Astrocyte (in vitro differentiated cells and primary cell): ENCODE measurements around the gene CEP97. TPM values are rescaled to one million over a fixed set of nuclear protein-coding genes. Genes with fewer than 3 reads are reported as not detected.

Experiments
- DNase-seq: peaks from one replicate; pipeline ENCODE4 v3.0.0-alpha.2; 2010; ENCODE audit warnings: low read depth
- FAIRE-seq: peaks from 2 replicates; lab custom pipeline; 2011; peaks lifted over from hg19 to GRCh38; lab: Jason Lieb, UNC
- H2AFZ ChIP-seq: 2 replicates; pipeline ENCODE4 v1.6.0; 2012; ENCODE audit warnings: low read depth, low read length, inconsistent platforms
- H3K27ac ChIP-seq: 2 replicates; pipeline ENCODE4 v1.5.1; 2011; ENCODE audit warnings: low read depth, low read length, inconsistent platforms
- H3K27me3 ChIP-seq: 2 replicates; pipeline ENCODE4 v1.6.0; 2011; ENCODE audit warnings: low read length, inconsistent platforms; ENCODE audit not compliant: insufficient read depth
- H3K36me3 ChIP-seq: 2 replicates; pipeline ENCODE4 v1.5.1; 2011; ENCODE audit warnings: low read length, inconsistent platforms; ENCODE audit not compliant: insufficient read depth
- H3K4me1 ChIP-seq: 2 replicates; pipeline ENCODE4 v1.5.1; 2011; ENCODE audit warnings: low read length, inconsistent platforms; ENCODE audit not compliant: insufficient read depth
- H3K4me2 ChIP-seq: 2 replicates; pipeline ENCODE4 v1.6.0; 2012; ENCODE audit warnings: low read length, inconsistent platforms
- H3K4me3 ChIP-seq: 2 replicates; pipeline ENCODE4 v1.5.1; 2011; ENCODE audit warnings: low read depth, mild to moderate bottlenecking, low read length, inconsistent platforms; ENCODE audit not compliant: insufficient read depth
- H3K79me2 ChIP-seq: 2 replicates; pipeline ENCODE4 v1.6.0; 2012; ENCODE audit warnings: mild to moderate bottlenecking, low read length, inconsistent platforms; ENCODE audit not compliant: insufficient read depth
- H3K9ac ChIP-seq: 2 replicates; pipeline ENCODE4 v1.6.0; 2012; ENCODE audit warnings: mild to moderate bottlenecking, low read length, inconsistent platforms
- H3K9me3 ChIP-seq: 2 replicates; pipeline ENCODE4 v1.5.1; 2012; ENCODE audit warnings: low read depth, mild to moderate bottlenecking, low read length, inconsistent platforms; ENCODE audit not compliant: insufficient read depth
- H4K20me1 ChIP-seq: 2 replicates; pipeline ENCODE4 v1.6.0; 2012; ENCODE audit warnings: low read length, inconsistent platforms; ENCODE audit not compliant: insufficient read depth
- H3K27ac Mint-ChIP-seq: one replicate; pipeline ENCODE4 v1.8.0; 2021; ENCODE audit warnings: mild to moderate bottlenecking, mixed read lengths; ENCODE audit not compliant: unreplicated experiment
- H3K27me3 Mint-ChIP-seq: one replicate; pipeline ENCODE4 v1.8.0; 2021; ENCODE audit warnings: low read depth, mixed read lengths; ENCODE audit not compliant: unreplicated experiment
- H3K36me3 Mint-ChIP-seq: one replicate; pipeline ENCODE4 v1.8.0; 2021; ENCODE audit warnings: low read depth, mixed read lengths; ENCODE audit not compliant: unreplicated experiment
- H3K4me1 Mint-ChIP-seq: one replicate; pipeline ENCODE4 v1.8.0; 2021; ENCODE audit warnings: low read depth, mixed read lengths; ENCODE audit not compliant: unreplicated experiment
- H3K4me3 Mint-ChIP-seq: one replicate; pipeline ENCODE4 v1.8.0; 2021; ENCODE audit warnings: mild to moderate bottlenecking, moderate library complexity, mixed read lengths; ENCODE audit not compliant: unreplicated experiment
- H3K9me3 Mint-ChIP-seq: one replicate; pipeline ENCODE4 v1.8.0; 2021; ENCODE audit warnings: mild to moderate bottlenecking, mixed read lengths; ENCODE audit not compliant: unreplicated experiment
- EZH2 ChIP-seq: IDR thresholded peaks from 2 replicates; pipeline ENCODE4 v1.6.1; 2012; ENCODE audit warnings: mild to moderate bottlenecking, low read length, inconsistent platforms; ENCODE audit not compliant: insufficient read depth
- total RNA-seq: library from RNA; stranded (reverse); gene quantifications from 2 replicates; pipeline ENCODE4 v1.2.1, GENCODE V29; 2021
- TF ChIP-seq, protein P1 (sequence below): IDR thresholded peaks from 2 replicates; pipeline ENCODE4 v1.5.1; 2011; ENCODE audit warnings: low read depth, mild to moderate bottlenecking, inconsistent platforms, low read length, moderate library complexity; ENCODE audit not compliant: insufficient read depth

CEP97 gene
- total RNA-seq, 1 donor from 2014 or later = 11.5 TPM

DNA sequence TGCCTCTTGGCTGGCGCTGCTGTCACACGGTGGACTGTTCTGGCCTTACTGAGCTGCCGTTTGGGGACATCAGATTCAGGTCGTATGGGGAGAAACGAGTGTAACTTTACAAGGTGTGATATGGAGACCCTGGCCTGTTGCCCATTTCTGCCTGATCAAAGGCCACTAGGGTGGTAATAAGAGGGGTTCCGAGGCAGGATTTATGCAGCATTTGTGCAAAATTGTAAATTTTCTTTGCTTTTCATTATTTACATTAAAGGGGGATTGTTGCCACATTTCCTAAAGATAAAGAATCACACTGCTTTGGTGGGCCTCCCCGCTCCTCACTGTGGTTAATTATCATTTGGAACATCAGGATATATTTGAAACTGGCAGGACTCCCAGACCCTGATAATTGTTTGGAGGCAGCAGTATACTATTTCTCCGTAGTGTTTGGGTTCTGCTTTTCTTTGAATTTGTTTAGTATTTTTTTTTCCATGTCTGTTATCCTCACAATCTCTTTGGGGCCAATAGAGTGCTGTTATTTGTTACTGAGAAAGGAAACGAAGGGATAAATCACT, 55.5 kb downstream of the CEP97 start:
- no peaks in the 10 kb centered on the region for H3K9me3 ChIP-seq
- TF ChIP-seq EZH2 = no peak
- TF ChIP-seq, protein P1, sequence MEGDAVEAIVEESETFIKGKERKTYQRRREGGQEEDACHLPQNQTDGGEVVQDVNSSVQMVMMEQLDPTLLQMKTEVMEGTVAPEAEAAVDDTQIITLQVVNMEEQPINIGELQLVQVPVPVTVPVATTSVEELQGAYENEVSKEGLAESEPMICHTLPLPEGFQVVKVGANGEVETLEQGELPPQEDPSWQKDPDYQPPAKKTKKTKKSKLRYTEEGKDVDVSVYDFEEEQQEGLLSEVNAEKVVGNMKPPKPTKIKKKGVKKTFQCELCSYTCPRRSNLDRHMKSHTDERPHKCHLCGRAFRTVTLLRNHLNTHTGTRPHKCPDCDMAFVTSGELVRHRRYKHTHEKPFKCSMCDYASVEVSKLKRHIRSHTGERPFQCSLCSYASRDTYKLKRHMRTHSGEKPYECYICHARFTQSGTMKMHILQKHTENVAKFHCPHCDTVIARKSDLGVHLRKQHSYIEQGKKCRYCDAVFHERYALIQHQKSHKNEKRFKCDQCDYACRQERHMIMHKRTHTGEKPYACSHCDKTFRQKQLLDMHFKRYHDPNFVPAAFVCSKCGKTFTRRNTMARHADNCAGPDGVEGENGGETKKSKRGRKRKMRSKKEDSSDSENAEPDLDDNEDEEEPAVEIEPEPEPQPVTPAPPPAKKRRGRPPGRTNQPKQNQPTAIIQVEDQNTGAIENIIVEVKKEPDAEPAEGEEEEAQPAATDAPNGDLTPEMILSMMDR = no peak
- FAIRE-seq = no peak

DNA sequence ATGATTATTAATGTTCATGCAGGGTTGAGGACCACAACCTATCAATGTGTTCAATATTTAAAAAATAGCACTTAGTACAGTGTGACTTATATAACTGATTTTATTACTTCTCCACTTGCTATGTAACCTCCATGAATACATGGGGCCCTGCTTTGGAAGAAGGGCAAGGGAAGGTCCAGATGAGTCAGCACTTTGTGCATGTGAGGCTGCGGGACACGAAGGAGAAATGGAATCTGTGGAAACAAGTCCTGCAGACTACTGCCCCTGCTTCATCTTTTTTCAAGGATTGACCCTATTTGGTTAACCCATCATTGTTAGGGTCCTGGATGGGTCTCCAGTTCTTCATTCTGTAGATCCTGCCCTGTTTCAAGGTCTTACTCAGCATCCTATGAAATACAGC, 56.2 kb downstream of the CEP97 start:
- peak; percentile 85 for DNase-seq
- Histone ChIP-seq H3K79me2 (peaks cover 33% of the 10 kb centered on the region), H2AFZ (no peak overlapping the region), H3K27ac (peak overlapping the region; percentile 45), H3K4me2 (peak overlapping the region; percentile 96), H3K9me3 (no peaks in the 10 kb centered on the region), H4K20me1 (peaks cover 5% of the 10 kb centered on the region), H3K4me1 (peaks cover 20% of the 10 kb centered on the region), H3K9ac (peak overlapping the region; percentile 80), H3K36me3 (peaks cover 16% of the 10 kb centered on the region), H3K27me3 (no peaks in the 10 kb centered on the region), H3K4me3 (peak overlapping the region; percentile 82)
- peak overlapping the region; percentile 98 for H3K4me3 Mint-ChIP-seq
- no peaks in the 10 kb centered on the region for H3K9me3 Mint-ChIP-seq
- H3K27ac Mint-ChIP-seq = peak overlapping the region; percentile 43
- H3K4me1 Mint-ChIP-seq = peaks cover 4% of the 10 kb centered on the region
- H3K36me3 Mint-ChIP-seq = peaks cover 15% of the 10 kb centered on the region
- no peak for FAIRE-seq
- TF ChIP-seq, protein P1 = no peak
- TF ChIP-seq EZH2 = no peak
- H3K27me3 Mint-ChIP-seq = no peaks in the 10 kb centered on the region

More for the DNA sequence above, 55.5 kb downstream of the CEP97 start:
- no peaks in the 10 kb centered on the region for H3K9me3 Mint-ChIP-seq
- Histone ChIP-seq H2AFZ (peak overlapping the region; percentile 100), H3K36me3 (peaks cover 15% of the 10 kb centered on the region), H3K27ac (peak overlapping the region; percentile 45), H3K4me3 (peak overlapping the region; percentile 82), H3K4me1 (peaks cover 20% of the 10 kb centered on the region), H3K4me2 (peak overlapping the region; percentile 96), H3K27me3 (no peaks in the 10 kb centered on the region), H4K20me1 (peaks cover 5% of the 10 kb centered on the region), H3K9ac (peak overlapping the region; percentile 80), H3K79me2 (peaks cover 33% of the 10 kb centered on the region)
- DNase-seq = peak; percentile 7
- H3K4me1 Mint-ChIP-seq = peaks cover 4% of the 10 kb centered on the region
- H3K27me3 Mint-ChIP-seq = no peaks in the 10 kb centered on the region
- peaks cover 11% of the 10 kb centered on the region for H3K36me3 Mint-ChIP-seq
- H3K4me3 Mint-ChIP-seq = peak overlapping the region; percentile 98
- H3K27ac Mint-ChIP-seq = peak overlapping the region; percentile 45

DNA sequence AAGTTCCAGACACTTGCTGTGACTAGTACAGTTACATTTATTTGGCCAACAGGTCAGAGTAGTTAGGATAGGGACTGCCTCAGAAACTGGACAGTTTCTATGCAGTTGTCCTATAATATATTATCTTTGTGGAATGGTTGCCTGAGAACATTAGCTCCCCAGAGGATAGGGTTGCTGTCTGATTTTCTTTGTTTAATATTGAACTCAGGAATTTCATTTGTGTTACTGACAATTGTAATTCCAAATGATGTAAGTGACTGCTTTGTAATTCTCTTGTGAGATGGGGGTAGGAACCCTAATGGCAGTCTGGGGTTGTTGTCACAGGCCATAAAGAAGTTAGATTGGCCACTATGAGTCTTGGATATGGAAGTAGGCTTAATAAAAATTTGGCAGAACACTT, 56.8 kb downstream of the CEP97 start:
- H3K4me3 ChIP-seq = peak overlapping the region; percentile 82
- DNase-seq = no peak
- peak overlapping the region; percentile 80 for H3K9ac ChIP-seq
- peaks cover 5% of the 10 kb centered on the region for H4K20me1 ChIP-seq
- Mint-ChIP-seq H3K27ac (peak overlapping the region; percentile 8), H3K9me3 (no peaks in the 10 kb centered on the region), H3K36me3 (peaks cover 15% of the 10 kb centered on the region), H3K4me1 (peaks cover 4% of the 10 kb centered on the region), H3K4me3 (peak overlapping the region; percentile 98), H3K27me3 (no peaks in the 10 kb centered on the region)
- H3K4me1 ChIP-seq = peaks cover 20% of the 10 kb centered on the region
- H3K27ac ChIP-seq = peak overlapping the region; percentile 22
- FAIRE-seq = no peak
- no peak overlapping the region for H2AFZ ChIP-seq
- peaks cover 21% of the 10 kb centered on the region for H3K36me3 ChIP-seq
- TF ChIP-seq, protein P1 = no peak
- TF ChIP-seq EZH2 = no peak
- no peaks in the 10 kb centered on the region for H3K9me3 ChIP-seq
- no peaks in the 10 kb centered on the region for H3K27me3 ChIP-seq
- H3K79me2 ChIP-seq = peaks cover 33% of the 10 kb centered on the region
- peak overlapping the region; percentile 96 for H3K4me2 ChIP-seq
